GM21390 (cell line): ENCODE measurements around the gene UCKL1.
"Not testable (repeated sequence)": the region's sequence is repeated elsewhere in the genome, so short reads cannot be mapped to it uniquely, and the experiment has no call there.

Experiments used
- ATAC-seq: cut with Tn5 transposase; IDR thresholded peaks from one replicate; pipeline ENCODE4 v1.9.1; 2021; ENCODE audit not compliant: unreplicated experiment

UCKL1 gene

DNA sequence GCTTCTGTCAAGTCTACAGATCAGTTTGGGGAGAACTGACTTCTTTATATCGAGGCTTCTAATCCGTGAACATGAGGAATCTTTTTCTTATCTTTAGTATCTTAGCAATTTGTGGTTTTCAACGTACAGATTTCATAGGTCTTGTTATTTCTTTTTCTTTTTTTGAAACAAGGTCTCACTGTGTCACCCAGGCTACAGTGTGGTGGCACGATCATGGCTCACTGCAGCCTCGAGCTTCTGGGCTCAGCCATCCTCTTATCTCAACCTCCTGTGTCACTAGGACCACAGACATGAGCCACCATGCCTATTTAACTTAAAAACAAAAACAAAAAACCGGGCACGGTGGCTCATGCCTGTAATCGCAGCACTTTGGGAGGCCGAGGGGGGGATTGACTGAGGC lies 32.0 kb downstream of the UCKL1 start:
- ATAC-seq = no peak

- ATAC-seq = no peak
Measured at GRCh38 chr20:63923651-63924050, 32.6 kb downstream of the UCKL1 start.

DNA sequence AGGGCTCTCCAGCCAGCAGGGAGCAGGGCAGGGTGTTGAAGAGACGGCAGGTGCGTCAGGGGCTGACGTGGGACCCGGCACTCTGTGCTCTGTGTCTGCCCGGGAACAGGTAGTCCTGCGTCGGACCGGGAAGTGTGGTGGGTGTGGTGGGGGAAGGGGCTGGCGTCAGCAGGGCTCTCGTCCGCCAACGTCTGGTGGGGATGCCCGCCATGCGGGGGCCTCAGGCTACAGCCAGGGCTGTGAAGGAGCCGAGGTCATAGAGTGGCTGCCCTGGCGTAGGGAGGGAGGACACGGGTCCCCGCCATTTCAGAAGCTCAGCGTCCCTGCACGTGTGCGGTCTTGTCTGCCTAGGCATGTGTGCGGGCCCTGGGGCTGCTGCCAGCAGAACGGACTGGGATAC lies 36.0 kb downstream of the UCKL1 start:
- ATAC-seq = no peak

GRCh38 chr20:63919130-63919529 lies 37.1 kb downstream of the UCKL1 start:
- no peak for ATAC-seq

GRCh38 chr20:63917811-63918210 lies 38.4 kb downstream of the UCKL1 start:
- no peak for ATAC-seq

DNA sequence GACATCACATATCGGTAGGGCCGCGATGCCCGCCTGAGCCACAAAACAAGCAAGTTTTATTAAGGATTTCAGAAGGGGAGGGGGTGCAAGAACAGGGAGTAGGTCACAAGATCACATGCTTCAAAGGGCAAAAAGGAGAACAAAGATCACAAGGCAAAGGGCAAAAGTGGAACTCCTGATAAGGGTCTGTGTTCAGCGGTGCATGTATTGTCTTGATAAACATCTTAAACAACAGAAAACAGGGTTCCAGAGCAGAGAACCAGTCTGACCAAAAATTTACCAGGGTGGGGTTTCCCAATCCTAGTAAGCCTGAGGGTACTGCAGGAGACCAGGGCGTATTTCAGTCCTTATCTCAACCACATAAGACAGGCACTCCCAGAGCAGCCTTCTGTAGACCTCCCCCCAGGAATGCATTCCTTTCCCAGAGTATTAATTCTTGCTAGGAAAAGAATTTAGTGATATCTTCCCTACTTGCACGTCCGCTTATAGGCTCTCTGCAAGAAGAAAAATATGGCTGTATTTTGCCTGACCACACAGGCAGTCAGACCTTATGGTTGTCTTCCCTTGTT lies 39.8 kb downstream of the UCKL1 start:
- not testable (repeated sequence) for ATAC-seq

- no peak for ATAC-seq
Measured at GRCh38 chr20:63915471-63915870, 40.7 kb downstream of the UCKL1 start.

GRCh38 chr20:63913768-63914167 lies 42.4 kb downstream of the UCKL1 start:
- no peak for ATAC-seq

DNA sequence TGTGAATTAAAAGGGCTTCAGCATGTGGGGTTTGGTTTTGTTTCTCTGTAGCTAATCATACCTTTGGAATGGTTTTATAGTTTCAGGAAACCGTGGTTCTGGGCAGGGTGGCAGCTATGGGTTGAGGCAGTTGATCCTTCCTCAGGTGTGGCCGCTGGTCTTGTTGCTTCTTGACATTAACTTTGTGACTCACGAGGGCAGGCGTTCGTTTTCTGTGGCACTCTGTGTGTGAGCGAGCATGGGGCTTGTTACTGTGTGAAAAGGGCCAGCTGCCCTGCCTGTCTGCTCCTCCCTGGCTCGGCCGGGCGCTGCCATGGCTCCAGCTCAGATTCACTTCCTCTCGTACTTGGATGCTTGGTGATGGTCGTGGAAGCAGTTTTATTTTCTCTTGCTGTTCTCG lies 45.0 kb downstream of the UCKL1 start:
- ATAC-seq = no peak

GRCh38 chr20:63908008-63908682 lies 48.1 kb downstream of the UCKL1 start:
- ATAC-seq = no peak

- ATAC-seq = no peak
Measured at GRCh38 chr20:63903796-63904561, 52.2 kb downstream of the UCKL1 start.

DNA sequence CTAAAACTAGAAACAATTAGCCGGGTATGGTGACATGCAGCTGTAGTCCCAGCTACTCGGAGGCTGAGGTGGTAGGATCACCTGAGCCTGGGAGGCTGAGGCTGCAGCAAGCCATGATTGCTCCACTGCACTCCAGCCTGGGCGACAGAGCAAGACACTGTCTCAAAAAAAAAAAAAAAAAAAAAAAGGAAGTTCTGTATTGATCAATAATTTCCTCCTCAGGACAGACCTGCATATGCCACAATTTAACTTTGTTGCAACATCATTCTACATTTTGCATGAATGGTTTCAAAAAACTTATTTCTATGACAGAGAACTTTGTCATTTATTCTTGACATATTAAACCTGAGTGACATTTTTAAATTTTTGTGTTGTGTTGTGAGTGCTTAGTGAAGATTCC lies 55.8 kb downstream of the UCKL1 start:
- ATAC-seq = no peak

GRCh38 chr20:63898882-63899558 lies 57.2 kb downstream of the UCKL1 start:
- no peak for ATAC-seq

GRCh38 chr20:63897978-63898561 lies 58.1 kb downstream of the UCKL1 start:
- no peak for ATAC-seq

GRCh38 chr20:63896264-63897105 lies 59.7 kb downstream of the UCKL1 start:
- ATAC-seq = no peak

GRCh38 chr20:63895952-63896263 lies 60.3 kb downstream of the UCKL1 start:
- no peak for ATAC-seq

- ATAC-seq = peak; percentile 7
Measured at GRCh38 chr20:63895202-63895951, 60.8 kb downstream of the UCKL1 start.

DNA sequence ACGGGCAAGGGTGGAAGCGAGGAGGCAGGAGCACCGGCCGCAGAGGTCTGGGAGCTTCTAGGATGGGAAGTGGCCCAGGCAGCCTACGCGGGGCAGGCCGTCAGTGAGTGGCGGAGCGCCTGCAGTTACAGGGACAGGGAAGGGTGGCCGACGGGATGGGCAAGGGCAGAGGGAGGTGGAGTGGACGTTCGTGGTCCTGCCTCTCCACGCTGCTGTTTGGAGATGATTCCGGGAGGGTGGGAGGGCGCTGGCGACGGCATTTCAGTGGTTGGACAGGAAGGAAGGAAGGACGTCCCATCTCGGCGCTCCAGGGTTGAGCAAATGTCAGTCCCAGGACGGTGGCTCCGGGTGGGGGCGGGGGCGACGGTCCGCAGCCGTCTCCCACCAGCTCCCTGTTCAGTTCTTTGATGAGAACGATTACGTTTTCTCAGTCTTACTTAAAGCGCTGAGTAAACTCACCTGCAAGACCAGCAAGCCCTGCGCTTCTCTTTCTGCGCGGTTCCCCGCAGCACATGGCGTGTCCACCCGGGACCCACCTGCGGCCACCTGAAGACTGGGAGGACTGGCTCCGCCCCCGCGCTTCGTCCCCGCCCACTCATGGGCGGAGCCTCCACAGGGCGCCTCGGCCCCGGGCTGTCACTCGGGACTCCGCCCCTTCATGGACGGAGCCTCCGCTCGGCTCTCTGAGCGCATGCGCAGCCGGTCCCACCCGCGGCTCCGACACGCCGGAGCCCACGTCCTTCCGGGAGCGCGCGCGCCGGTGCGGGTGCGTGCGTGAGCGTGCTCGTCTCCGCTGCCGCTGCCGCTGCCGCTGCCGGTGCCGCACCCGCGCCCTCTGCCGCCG lies 61.6 kb downstream of the UCKL1 start, which contains the start of gene DNAJC5:
Gene DNAJC5 (plus strand): TSS at position 769 of the 844 bp plus-strand sequence. CDS start 33,220 bp downstream, outside the sequence.
- peak; percentile 71 for ATAC-seq

- ATAC-seq = no peak
Measured at GRCh38 chr20:63893999-63894357, 62.2 kb downstream of the UCKL1 start.
